HG03108 (cell line): ENCODE data around the gene DNAL4.

Experiments used
- ATAC-seq: cut with Tn5 transposase; IDR thresholded peaks from one replicate; pipeline ENCODE4 v1.9.1; 2021; ENCODE audit warnings: moderate library complexity; ENCODE audit not compliant: unreplicated experiment

The DNAL4 gene

DNA sequence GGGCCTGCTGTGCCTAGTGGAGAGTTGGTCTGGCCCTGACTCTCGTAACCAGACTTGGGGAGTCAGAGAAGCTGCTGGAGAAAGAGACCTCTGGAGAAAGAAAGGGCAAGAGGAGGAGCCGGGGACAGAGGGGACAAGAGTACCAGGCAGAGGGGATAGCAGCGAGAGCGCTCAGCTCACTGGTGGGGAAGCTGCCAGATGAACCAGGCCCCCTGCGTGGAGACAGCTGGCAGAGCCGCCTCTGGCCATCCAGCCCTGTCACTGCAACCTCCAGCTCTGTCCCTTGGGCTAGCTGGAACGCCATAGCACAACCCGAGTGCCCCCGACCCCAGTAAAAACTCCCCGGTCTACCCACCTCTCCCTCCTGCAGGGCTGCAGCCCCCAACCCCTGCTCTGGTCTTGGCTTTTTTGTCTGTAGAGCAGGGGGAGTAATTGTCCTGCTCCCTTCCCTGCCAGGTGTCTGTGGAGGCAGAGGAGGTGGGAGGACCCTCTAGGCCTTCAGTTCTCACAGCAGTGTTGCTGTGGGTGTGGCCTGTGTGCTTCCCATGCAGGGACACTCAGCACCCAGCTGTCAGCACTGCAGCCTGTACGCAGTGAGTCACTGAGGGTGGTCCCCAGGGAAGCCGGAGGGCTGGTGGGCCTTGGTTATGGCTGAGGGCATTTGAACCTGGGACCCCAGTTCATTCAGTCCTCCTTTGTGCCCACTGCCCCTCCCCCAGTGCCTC lies 33.3 kb downstream of the DNAL4 start:
- no peak for ATAC-seq

- ATAC-seq = no peak
These were observed 34.9 kb downstream of the DNAL4 start for GRCh38 chr22:38759005-38759404.

DNA sequence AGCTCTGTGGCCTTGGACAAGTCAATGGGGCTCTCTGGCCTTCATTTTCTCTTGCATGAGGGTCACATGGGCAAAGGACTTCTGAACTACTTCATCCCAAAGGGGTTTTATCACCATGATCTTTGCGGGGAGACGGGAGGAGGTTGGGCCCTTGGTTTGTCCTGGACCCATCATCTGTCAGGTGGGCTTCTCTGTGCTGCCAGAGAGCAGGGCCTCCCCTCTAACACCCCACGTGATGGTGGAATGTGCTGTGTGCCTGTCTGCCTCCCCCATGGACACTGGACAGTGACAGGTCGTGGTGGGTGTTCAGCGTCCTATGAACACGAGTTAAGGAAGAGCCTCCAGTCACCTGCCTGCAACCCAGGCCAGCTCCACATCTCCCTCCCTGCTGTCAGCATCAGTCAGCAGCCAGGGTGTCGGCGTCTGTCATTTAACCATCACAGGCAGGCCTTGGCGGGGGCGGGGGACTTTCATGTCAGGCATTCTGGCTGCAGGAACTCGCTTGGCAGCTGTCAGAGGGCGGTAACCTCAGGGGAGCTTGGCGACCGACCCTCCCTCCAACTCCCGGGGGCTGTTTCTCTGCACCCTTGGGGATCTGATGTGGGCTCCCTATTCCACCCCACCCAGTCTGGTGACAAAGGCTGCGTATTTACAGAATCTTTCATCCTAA lies 35.5 kb downstream of the DNAL4 start:
- no peak for ATAC-seq

DNA sequence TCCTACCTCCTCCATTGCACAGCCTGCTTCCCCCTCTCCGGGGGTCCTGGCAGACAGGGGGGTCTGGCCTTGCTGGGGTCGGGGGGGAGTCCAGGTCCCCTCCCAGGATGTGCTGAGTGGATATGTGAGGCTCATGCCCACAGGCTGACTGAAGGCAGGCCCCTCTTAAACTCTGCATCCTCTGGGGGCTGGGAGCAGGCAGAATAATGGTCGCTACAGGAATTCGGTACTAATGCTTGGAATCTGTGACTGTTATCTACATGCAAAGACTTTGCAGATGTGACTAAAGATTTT lies 36.5 kb downstream of the DNAL4 start:
- no peak for ATAC-seq

DNA sequence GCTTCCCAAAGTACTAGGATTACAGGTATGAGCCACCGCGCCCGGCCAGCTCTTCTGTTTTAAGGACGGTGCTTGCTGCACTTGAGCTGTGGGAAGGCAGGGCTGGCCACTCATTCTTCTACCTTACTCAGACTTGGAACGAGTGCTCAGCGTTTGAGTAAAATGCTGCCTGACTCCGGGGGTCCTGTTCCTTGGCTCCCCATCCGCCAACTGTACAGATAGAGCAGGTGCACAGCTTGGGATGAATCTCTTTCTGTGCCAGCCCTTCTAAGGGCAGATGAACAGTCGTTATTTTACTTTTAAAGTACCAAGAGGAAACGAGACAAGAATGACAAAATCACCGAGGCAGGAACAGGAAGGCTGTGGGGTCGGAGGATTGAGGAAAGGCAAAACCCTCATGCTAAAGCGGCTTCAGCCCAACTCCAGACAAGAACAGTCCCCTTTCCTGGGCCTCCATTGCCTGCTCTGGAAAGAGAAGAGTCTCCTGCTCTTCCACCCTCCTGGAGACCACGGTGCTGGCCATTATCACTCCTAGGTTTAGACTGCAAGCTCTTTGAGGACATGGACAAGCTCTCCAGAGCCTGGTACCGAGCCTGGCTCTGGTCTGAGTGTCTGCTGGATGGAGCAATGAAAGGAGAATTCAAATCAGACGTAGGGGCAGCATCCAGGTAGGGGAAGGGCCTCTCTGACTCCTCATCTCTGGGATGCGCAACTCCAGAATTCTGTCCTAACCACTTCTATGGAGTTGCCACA lies 37.1 kb downstream of the DNAL4 start:
- ATAC-seq = no peak

GRCh38 chr22:38755911-38756532 lies 37.9 kb downstream of the DNAL4 start, which contains the start of gene SUN2:
Gene SUN2, minus strand, starts transcription at chr22:38755998. Its CDS starts 3,370 bp downstream, at chr22:38752628.
- peak; percentile 57 for ATAC-seq

GRCh38 chr22:38755155-38755910 lies 38.6 kb downstream of the DNAL4 start:
- ATAC-seq = peak; percentile 32

DNA sequence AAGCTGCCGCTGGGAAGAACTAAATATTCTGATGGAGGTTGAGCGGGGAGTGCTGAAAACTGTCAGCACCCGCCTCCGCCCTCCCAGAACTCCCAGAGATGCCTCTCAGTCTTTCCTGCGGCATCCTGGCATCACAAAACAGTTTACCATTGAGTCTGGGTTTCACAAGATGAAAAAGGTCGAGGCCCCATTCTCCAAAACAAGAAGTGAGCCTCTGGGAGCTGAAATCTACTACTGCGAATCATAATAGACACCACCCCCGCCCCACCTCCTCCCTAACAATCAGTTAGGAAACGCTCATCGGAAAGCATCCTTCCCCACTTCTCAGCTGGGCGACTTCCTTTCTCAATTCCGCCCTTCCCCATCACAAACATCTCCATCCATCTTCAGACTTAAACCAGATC lies 39.2 kb downstream of the DNAL4 start:
- ATAC-seq = no peak

- ATAC-seq = no peak
These were observed 39.8 kb downstream of the DNAL4 start for GRCh38 chr22:38753948-38754750.

DNA sequence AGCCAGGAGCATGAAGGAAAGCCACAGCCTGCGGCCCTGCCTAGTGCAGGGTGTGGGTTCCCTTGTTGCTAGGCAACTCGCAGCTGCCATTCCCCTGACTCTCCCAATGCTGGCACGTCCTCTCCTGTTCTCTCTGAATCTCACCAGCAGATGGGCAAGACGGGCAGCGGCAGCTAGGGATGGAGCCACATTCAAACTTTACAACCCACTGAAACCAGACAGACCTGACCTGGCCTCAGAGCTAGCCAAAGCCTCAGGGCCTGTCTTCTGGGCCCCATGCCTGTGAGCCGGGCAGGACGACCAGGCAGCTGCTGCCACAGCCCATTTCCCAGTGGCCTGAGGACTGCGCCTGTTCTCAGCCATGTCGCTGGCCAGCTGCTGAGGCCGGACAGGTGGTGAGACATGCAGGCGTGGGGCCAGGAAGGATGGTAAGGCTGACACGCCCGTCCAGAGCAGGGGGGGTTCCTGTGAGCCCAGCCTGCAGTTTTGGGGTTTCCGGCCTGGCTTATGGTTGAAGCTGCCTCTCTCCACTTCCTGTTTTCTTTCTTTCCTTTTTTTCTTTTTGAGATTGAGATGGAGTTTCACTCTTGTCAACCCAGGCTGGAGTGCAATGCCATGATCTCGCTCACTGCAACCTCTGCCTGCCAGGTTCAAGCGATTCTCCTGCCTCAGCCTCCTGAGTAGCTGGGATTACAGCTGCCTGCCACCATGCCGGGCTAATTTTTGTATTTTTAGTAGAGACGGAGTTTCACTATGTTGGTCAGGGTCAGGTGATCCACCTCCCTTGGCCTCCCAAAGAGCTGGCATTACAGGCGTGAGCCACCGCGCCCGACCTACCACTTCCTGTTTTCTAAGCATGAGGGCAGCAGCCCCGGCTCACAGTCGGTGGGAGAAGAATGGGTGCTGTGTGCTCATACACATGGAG lies 42.3 kb downstream of the DNAL4 start:
- ATAC-seq = peak; percentile 31

- ATAC-seq = no peak
These were observed 42.9 kb downstream of the DNAL4 start for GRCh38 chr22:38751066-38751421.

- no peak for ATAC-seq
These were observed 43.3 kb downstream of the DNAL4 start for GRCh38 chr22:38750638-38751037.

DNA sequence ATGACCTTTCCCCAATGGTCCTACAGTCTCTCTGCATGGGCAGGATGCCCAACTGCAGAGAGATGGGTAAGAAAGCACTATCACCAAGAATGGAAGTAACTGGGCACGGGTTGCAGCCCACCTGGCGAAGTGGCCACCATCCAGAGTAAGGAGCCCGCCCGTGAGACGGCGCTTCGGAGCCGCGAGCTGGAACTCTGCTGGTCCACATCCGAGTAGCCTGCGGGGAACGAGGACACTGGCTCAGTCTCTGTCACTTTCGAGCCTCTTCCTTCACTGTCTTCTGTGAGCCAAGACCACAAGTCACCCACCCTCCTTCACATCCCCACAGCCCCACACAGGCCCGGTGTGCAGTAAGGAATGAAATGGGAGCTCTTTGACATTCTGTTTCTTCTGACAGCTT lies 43.8 kb downstream of the DNAL4 start:
- no peak for ATAC-seq

- no peak for ATAC-seq
These were observed 45.3 kb downstream of the DNAL4 start for GRCh38 chr22:38748487-38749136.

DNA sequence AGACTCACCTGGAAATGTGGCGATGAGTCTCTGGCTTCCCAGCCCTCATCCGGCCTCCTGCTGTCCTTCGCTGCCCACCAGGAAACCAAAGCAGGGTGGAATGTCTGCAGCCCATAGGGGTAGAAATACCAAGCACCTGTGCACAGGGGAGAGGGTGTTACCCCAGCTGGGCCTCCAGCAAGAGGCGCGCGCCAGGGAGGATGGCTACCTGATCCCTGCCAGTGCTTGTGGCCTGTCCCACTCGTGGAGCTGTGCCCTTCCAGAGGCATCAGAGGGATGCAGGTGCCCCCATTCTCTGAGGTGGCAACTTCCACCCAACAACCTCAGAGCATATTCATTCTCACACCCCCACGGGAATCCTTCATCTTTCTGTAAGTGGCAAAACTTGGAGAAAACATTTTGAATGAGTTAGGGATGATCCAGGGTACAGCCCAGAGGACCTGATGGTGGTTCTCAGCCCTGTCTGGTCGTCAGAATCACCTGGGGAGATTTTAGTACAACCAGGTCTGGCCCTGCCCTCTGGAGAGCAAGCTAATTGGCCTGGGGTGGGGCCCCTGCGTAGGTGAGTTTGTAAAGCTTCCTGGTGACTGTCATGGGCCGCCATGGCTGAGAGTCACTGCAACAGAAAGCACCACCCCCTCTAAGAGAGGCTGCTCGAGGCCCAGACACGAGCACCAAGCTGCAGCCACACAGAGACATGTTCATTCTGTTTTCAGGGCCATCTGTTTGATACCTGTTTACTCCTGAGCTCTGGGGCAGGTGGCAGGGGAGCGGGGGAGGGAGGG lies 48.1 kb downstream of the DNAL4 start:
- ATAC-seq = no peak

GRCh38 chr22:38744981-38745380 lies 49.0 kb downstream of the DNAL4 start:
- ATAC-seq = no peak

- ATAC-seq = no peak
These were observed 51.6 kb downstream of the DNAL4 start for GRCh38 chr22:38742176-38742942.
